BLaER1 (cell line): Measurements from ENCODE around the gene C10orf53.
"Not testable (repeated sequence)": the region's sequence is repeated elsewhere in the genome, so short reads cannot be mapped to it uniquely, and the experiment has no call there.

Source experiments
- H3K27ac ChIP-seq: shearing (Covaris generic); formaldehyde crosslinking; 2 replicates; pipeline ENCODE4 v1.8.1; 2022
- H3K27me3 ChIP-seq: shearing (Covaris generic); formaldehyde crosslinking; 2 replicates; pipeline ENCODE4 v1.8.1; 2022
- H3K36me3 ChIP-seq: shearing (Covaris generic); formaldehyde crosslinking; 2 replicates; pipeline ENCODE4 v1.8.1; 2022
- H3K4me1 ChIP-seq: shearing (Covaris generic); formaldehyde crosslinking; 2 replicates; pipeline ENCODE4 v1.8.1; 2022
- H3K4me2 ChIP-seq: shearing (Covaris generic); formaldehyde crosslinking; 2 replicates; pipeline ENCODE4 v1.8.1; 2022
- H3K4me3 ChIP-seq: shearing (Covaris generic); formaldehyde crosslinking; 2 replicates; pipeline ENCODE4 v1.8.1; 2022
- H3K9ac ChIP-seq: shearing (Covaris generic); formaldehyde crosslinking; 2 replicates; pipeline ENCODE4 v1.8.1; 2022
- H3K9me3 ChIP-seq: shearing (Covaris generic); formaldehyde crosslinking; 2 replicates; pipeline ENCODE4 v1.8.1; 2022
- H4K20me1 ChIP-seq: shearing (Covaris generic); formaldehyde crosslinking; 2 replicates; pipeline ENCODE4 v1.8.1; 2022
- Cebpa-rat ChIP-seq: shearing (Covaris generic); IDR thresholded peaks from 2 replicates; pipeline ENCODE4 v1.8.1; 2022

Gene C10orf53

DNA sequence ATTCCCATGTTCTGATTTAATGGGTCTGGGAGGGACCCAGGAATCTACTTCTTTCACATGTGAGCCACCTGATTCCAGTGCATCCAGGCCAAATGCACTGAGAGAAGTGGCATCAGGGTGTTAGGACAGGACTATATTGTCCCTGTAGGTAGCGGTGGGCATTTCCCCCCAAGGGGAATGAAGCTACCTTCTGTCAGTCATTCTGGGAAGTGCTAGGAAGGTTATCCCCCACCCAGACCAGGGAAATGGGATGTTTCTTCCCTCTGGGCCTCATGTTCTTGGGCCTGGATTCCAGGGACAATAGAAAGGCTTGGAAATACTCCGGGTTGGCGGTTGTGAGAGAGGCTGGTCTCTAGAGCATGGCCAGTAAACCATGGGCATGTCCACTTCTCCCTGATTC is 20.8 kb downstream of the C10orf53 start:
- no peak for TF ChIP-seq Cebpa-rat
- H3K9me3 ChIP-seq = peaks cover 4% of the 10 kb centered on the region
- no peak overlapping the region for H3K9ac ChIP-seq
- no peaks in the 10 kb centered on the region for H3K36me3 ChIP-seq
- H3K27ac ChIP-seq = no peak overlapping the region
- H3K4me3 ChIP-seq = no peak overlapping the region
- H4K20me1 ChIP-seq = no peaks in the 10 kb centered on the region
- no peaks in the 10 kb centered on the region for H3K4me1 ChIP-seq
- no peaks in the 10 kb centered on the region for H3K27me3 ChIP-seq
- H3K4me2 ChIP-seq = no peak overlapping the region

DNA sequence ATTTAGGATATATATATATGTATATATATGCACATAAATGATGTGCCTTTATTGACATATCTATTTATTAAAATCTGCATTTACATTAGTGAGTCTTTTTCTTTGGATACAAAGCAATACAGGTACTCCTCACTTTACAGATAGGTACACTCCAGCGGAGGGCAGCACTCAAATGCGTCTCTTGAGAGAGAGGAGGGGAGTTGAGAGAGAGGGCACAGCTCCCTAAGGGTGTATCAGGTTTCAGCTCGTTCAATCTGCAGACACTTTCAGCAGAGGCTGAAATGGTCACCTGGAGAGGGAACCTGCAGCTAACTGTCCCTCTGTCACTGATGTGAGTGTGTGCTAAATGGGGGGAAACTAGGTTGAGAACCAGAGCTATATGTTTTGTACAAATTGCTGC is 21.5 kb downstream of the C10orf53 start:
- no peak for TF ChIP-seq Cebpa-rat
- Histone ChIP-seq H3K36me3 (no peaks in the 10 kb centered on the region), H3K4me2 (no peak overlapping the region), H3K27ac (no peak overlapping the region), H3K9me3 (peaks cover 10% of the 10 kb centered on the region), H3K4me3 (no peak overlapping the region), H3K9ac (no peak overlapping the region), H3K27me3 (no peaks in the 10 kb centered on the region), H4K20me1 (no peaks in the 10 kb centered on the region), H3K4me1 (no peaks in the 10 kb centered on the region)

DNA sequence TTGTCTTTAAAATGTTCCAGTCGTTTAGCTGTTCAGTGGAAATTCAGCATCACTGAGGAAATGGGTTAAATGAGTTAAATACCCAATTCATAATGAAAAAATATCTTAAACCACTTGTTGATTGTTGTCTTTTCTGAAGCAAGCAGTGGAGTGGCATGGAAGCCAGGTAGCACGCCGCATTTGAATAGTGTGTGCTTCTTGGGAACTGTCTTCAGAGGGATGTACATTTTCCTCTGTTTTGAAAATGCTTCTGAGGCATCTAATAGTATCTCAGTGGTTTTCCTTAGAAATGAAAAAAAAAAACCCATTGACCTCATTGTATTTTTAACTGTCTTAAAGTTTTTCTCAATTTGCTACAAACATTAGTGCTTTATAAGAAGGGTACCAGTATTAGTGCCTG is 28.1 kb downstream of the C10orf53 start:
- peaks cover 13% of the 10 kb centered on the region for H3K9me3 ChIP-seq
- TF ChIP-seq Cebpa-rat = no peak
- no peak overlapping the region for H3K4me2 ChIP-seq
- no peaks in the 10 kb centered on the region for H4K20me1 ChIP-seq
- H3K27me3 ChIP-seq = no peaks in the 10 kb centered on the region
- no peaks in the 10 kb centered on the region for H3K4me1 ChIP-seq
- no peak overlapping the region for H3K27ac ChIP-seq
- H3K4me3 ChIP-seq = no peak overlapping the region
- no peak overlapping the region for H3K9ac ChIP-seq
- H3K36me3 ChIP-seq = no peaks in the 10 kb centered on the region

- no peak overlapping the region for H3K4me3 ChIP-seq
- no peak for TF ChIP-seq Cebpa-rat
- H3K9me3 ChIP-seq = peaks cover 28% of the 10 kb centered on the region
- H3K27ac ChIP-seq = no peak overlapping the region
- H3K36me3 ChIP-seq = no peaks in the 10 kb centered on the region
- H3K27me3 ChIP-seq = no peaks in the 10 kb centered on the region
- H3K4me1 ChIP-seq = no peaks in the 10 kb centered on the region
- no peak overlapping the region for H3K4me2 ChIP-seq
- H4K20me1 ChIP-seq = no peaks in the 10 kb centered on the region
- H3K9ac ChIP-seq = no peak overlapping the region
Observed at GRCh38 chr10:49709934-49710333, 30.5 kb downstream of the C10orf53 start.

GRCh38 chr10:49710966-49711365 is 31.5 kb downstream of the C10orf53 start:
- no peak overlapping the region for H3K27ac ChIP-seq
- H3K4me3 ChIP-seq = no peak overlapping the region
- H3K4me1 ChIP-seq = no peaks in the 10 kb centered on the region
- H3K4me2 ChIP-seq = no peak overlapping the region
- no peaks in the 10 kb centered on the region for H4K20me1 ChIP-seq
- no peak overlapping the region for H3K9ac ChIP-seq
- no peaks in the 10 kb centered on the region for H3K36me3 ChIP-seq
- H3K27me3 ChIP-seq = no peaks in the 10 kb centered on the region
- peaks cover 21% of the 10 kb centered on the region for H3K9me3 ChIP-seq
- TF ChIP-seq Cebpa-rat = no peak

DNA sequence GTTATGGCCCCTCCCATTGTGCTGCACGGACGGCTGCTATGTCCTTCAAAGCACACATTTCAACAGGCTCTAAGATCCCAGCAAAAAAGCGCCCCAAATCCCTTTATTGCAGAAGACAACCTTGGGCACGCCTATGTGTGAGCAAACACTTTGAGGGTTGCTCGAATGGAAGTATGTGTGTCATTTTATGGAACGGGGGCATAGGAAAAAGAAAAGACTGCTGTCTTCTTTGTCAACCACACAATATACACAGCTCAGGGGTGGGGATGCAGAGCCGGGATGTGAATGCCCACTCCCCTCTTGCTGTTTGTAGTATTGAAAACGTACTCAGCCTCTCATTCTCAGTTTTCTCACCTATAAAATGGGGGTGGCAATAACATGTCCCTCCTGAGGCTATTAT is 32.0 kb downstream of the C10orf53 start:
- H3K9ac ChIP-seq = no peak overlapping the region
- no peak overlapping the region for H3K4me3 ChIP-seq
- H3K9me3 ChIP-seq = peaks cover 19% of the 10 kb centered on the region
- H3K27ac ChIP-seq = no peak overlapping the region
- H3K4me2 ChIP-seq = no peak overlapping the region
- H3K27me3 ChIP-seq = no peaks in the 10 kb centered on the region
- no peaks in the 10 kb centered on the region for H4K20me1 ChIP-seq
- TF ChIP-seq Cebpa-rat = no peak
- H3K4me1 ChIP-seq = no peaks in the 10 kb centered on the region
- no peaks in the 10 kb centered on the region for H3K36me3 ChIP-seq

- Histone ChIP-seq H4K20me1 (no peaks in the 10 kb centered on the region), H3K9ac (no peak overlapping the region), H3K9me3 (peaks cover 19% of the 10 kb centered on the region), H3K27me3 (no peaks in the 10 kb centered on the region), H3K36me3 (no peaks in the 10 kb centered on the region), H3K27ac (no peak overlapping the region), H3K4me1 (no peaks in the 10 kb centered on the region), H3K4me2 (no peak overlapping the region), H3K4me3 (no peak overlapping the region)
- no peak for TF ChIP-seq Cebpa-rat
Observed at GRCh38 chr10:49713266-49713665, 33.8 kb downstream of the C10orf53 start.

DNA sequence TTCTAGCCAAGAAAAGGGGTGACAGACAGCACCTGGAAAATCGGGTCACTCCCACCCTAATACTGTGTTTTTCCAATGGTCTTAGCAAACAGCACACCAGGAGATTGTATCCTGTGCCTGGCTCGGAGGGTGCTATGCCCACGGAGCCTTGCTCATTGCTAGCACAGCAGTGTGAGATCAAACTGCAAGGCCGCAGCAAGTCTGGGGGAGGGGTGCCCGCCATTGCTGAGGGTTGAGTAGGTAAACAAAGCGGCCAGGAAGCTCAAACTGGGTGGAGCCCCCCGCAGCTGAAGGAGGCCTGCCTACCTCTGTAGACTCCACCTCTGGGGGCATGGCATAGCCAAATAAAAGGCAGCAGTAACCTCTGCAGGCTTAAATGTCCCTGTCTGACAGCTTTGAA is 35.7 kb downstream of the C10orf53 start:
- not testable (repeated sequence) for H3K4me3 ChIP-seq

GRCh38 chr10:49726593-49726992 is 47.1 kb downstream of the C10orf53 start:
- H3K9me3 ChIP-seq = peaks cover 17% of the 10 kb centered on the region; the same call in 1 of the 2 replicates
- H3K4me1 ChIP-seq = no peaks in the 10 kb centered on the region
- no peaks in the 10 kb centered on the region for H4K20me1 ChIP-seq
- H3K27ac ChIP-seq = no peak overlapping the region
- no peak overlapping the region for H3K9ac ChIP-seq
- no peak overlapping the region for H3K4me2 ChIP-seq
- no peak for TF ChIP-seq Cebpa-rat
- no peaks in the 10 kb centered on the region for H3K36me3 ChIP-seq
- no peak overlapping the region for H3K4me3 ChIP-seq
- no peaks in the 10 kb centered on the region for H3K27me3 ChIP-seq

More for the DNA sequence above, 35.7 kb downstream of the C10orf53 start:
- not testable (repeated sequence) for H3K4me1 ChIP-seq, H3K27ac ChIP-seq, H3K9ac ChIP-seq, H4K20me1 ChIP-seq, H3K4me2 ChIP-seq, H3K36me3 ChIP-seq, H3K27me3 ChIP-seq
- peaks cover 19% of the 10 kb centered on the region for H3K9me3 ChIP-seq

GRCh38 chr10:49733866-49734265 is 54.4 kb downstream of the C10orf53 start:
- no peaks in the 10 kb centered on the region for H3K27me3 ChIP-seq
- no peak overlapping the region for H3K4me3 ChIP-seq
- H3K36me3 ChIP-seq = no peaks in the 10 kb centered on the region
- H4K20me1 ChIP-seq = no peaks in the 10 kb centered on the region
- no peak overlapping the region for H3K4me2 ChIP-seq
- no peak overlapping the region for H3K27ac ChIP-seq
- no peaks in the 10 kb centered on the region for H3K9me3 ChIP-seq
- TF ChIP-seq Cebpa-rat = no peak
- peaks cover 15% of the 10 kb centered on the region for H3K4me1 ChIP-seq
- H3K9ac ChIP-seq = no peak overlapping the region

DNA sequence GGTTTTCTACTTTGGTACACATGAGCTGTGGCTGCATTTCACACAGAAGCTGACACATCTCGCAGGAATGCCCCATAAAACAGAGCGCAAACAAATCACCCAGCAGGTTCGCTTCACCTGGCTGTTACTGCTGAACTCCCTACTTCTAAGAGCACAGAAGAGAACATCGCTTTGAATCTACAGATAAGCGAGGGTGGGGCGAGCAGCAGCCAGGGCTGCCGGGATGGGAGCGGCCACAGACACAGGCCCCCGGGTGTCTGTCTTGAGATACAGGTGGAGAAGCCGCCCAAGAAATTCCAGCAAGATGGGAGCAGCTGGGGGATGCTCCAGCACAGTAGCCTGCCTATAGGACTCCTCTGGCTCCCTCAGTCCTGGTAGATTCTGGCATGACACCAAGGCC is 55.2 kb downstream of the C10orf53 start:
- H3K36me3 ChIP-seq = no peaks in the 10 kb centered on the region
- H3K4me3 ChIP-seq = no peak overlapping the region
- H4K20me1 ChIP-seq = no peaks in the 10 kb centered on the region
- no peak overlapping the region for H3K9ac ChIP-seq
- H3K4me1 ChIP-seq = peaks cover 15% of the 10 kb centered on the region
- H3K27ac ChIP-seq = no peak overlapping the region
- no peak for TF ChIP-seq Cebpa-rat
- H3K9me3 ChIP-seq = no peaks in the 10 kb centered on the region
- H3K4me2 ChIP-seq = no peak overlapping the region
- H3K27me3 ChIP-seq = no peaks in the 10 kb centered on the region
